K562 (cell line): ENCODE data around the gene ZNF485. TPM values are rescaled to one million over a fixed set of nuclear protein-coding genes. Genes with fewer than 3 reads are reported as not detected.

Source experiments
- BCL6 ChIP-seq: fragments of 250-450 bp; sonication (Bioruptor Pico); IDR thresholded peaks from 2 replicates; pipeline ENCODE4 v1.4.0; 2020
- BRCA1 ChIP-seq, 2 experiments: fragments of 450-650 bp in 1 of 2; sonication (generic) in 1 of 2; formaldehyde crosslinking in 1 of 2; IDR thresholded peaks; 2 replicates each; pipeline versions ENCODE4 v1.5.0 to v1.6.1; 2017 to 2020; ENCODE audit warnings: mild to moderate bottlenecking in 1 of 2, missing genetic modification reagents in 1 of 2
- CBFA2T2 ChIP-seq: fragments of 450-650 bp; conservative IDR thresholded peaks from 2 replicates; pipeline ENCODE4 v1.6.1; 2017; ENCODE audit warnings: mild to moderate bottlenecking
- CEBPB ChIP-seq: fragments of 450-650 bp; IDR thresholded peaks from 2 replicates; pipeline ENCODE4 v1.6.1; 2016; ENCODE audit warnings: missing genetic modification characterization, missing compliant biosample characterization
- CTBP1 ChIP-seq: fragments of 450-650 bp; IDR thresholded peaks from 2 replicates; pipeline ENCODE4 v1.6.1; 2016; ENCODE audit warnings: borderline replicate concordance
- HMGN3 ChIP-seq: IDR thresholded peaks from 2 replicates; pipeline ENCODE4 v1.6.1; 2011; ENCODE audit warnings: borderline replicate concordance, low read depth, mild to moderate bottlenecking, mixed read lengths, low read length; ENCODE audit not compliant: insufficient read length; ENCODE audit errors: extremely low read depth
- KDM1A ChIP-seq, 2 experiments: fragments of 450-650 bp; IDR thresholded peaks; 2 replicates each; pipeline ENCODE4 v1.6.1; 2016; ENCODE audit warnings: mild to moderate bottlenecking in 2 of 2
- KLF16 ChIP-seq: IDR thresholded peaks from 2 replicates; pipeline ENCODE4 v1.6.1; 2016; ENCODE audit warnings: antibody characterized with exemption
- MCM7 ChIP-seq, 2 experiments: fragments of 450-650 bp; IDR thresholded peaks; 2 replicates each; pipeline ENCODE4 v1.6.1; 2016 to 2018
- NR2C2 ChIP-seq, 2 experiments: fragments of 200-800 bp in 1 of 2; sonication (Bioruptor generic) in 1 of 2; sonication (generic) in 1 of 2; formaldehyde crosslinking in 1 of 2; IDR thresholded peaks; 2 replicates each; pipeline versions ENCODE4 v1.6.1 to v1.8.0; 2016 to 2022; ENCODE audit warnings: mild to moderate bottlenecking in 1 of 2, missing compliant biosample characterization in 1 of 2, missing genetic modification characterization in 1 of 2, missing genetic modification reagents in 1 of 2
- POLR2AphosphoS5 ChIP-seq: IDR thresholded peaks from 2 replicates; pipeline ENCODE4 v1.6.1; 2011; ENCODE audit warnings: mild to moderate bottlenecking, low read depth, low read length, moderate library complexity; ENCODE audit not compliant: control insufficient read depth, insufficient read depth
- RHOXF2B ChIP-seq: fragments of 250-450 bp; sonication (Bioruptor Pico); conservative IDR thresholded peaks from 2 replicates; pipeline ENCODE4 v1.5.1; 2021
- YBX1 ChIP-seq: fragments of 450-650 bp; IDR thresholded peaks from 2 replicates; pipeline ENCODE4 v1.7.1; 2016; ENCODE audit warnings: mild to moderate bottlenecking
- ZBTB1 ChIP-seq: sonication (generic); formaldehyde crosslinking; IDR thresholded peaks from 2 replicates; pipeline ENCODE4 v1.8.1; 2023; ENCODE audit warnings: missing genetic modification reagents, low read depth, mild to moderate bottlenecking, borderline replicate concordance
- ZC3H4 ChIP-seq: sonication (generic); formaldehyde crosslinking; IDR thresholded peaks from 2 replicates; pipeline ENCODE4 v1.9.0; 2021; ENCODE audit warnings: missing genetic modification reagents, borderline replicate concordance
- ZNF316 ChIP-seq: fragments of 450-650 bp; IDR thresholded peaks from 2 replicates; pipeline ENCODE4 v1.6.1; 2016
- ZNF780A ChIP-seq: fragments of 250-450 bp; sonication (Bioruptor Pico); IDR thresholded peaks from 2 replicates; pipeline ENCODE4 v1.5.0; 2021; ENCODE audit warnings: mild to moderate bottlenecking
- polyA plus RNA-seq, 8 experiments: library from polyadenylated mRNA; depleted of rRNA in 4 of 8; stranded (reverse) in 5 of 8; unstranded in 3 of 8; fragments of >200 nt; fragmentation: Nextera tagmentation in 2 of 8; fragmentation: Illumina TruSeq in 1 of 8; extraction: Ambion mirVana in 2 of 8; extraction: Trizol in 1 of 8; gene quantifications; 2 replicates each; pipeline versions ENCODE4 v1.2.1 to v1.2.3, GENCODE V29; 2011 to 2014; ENCODE audit warnings: inconsistent platforms in 1 of 8, missing spikeins in 1 of 8
- total RNA-seq, 7 experiments: library from RNA; depleted of rRNA in 6 of 7; stranded (reverse); fragments of >200 nt in 6 of 7; fragmentation: Illumina TruSeq in 2 of 7; extraction: Trizol in 2 of 7; gene quantifications; 2 replicates each; pipeline versions ENCODE4 v1.2.1 to v1.2.3, GENCODE V29; 2011 to 2021; ENCODE audit warnings: low replicate concordance in 1 of 7
- TF ChIP-seq, protein P1 (sequence below): sonication (generic); IDR thresholded peaks from 2 replicates; pipeline ENCODE4 v1.6.1; 2016
- TF ChIP-seq, protein P2 (sequence below), 3 experiments: IDR thresholded peaks in 2 of 3; conservative IDR thresholded peaks in 1 of 3; 2 replicates each; pipeline ENCODE4 v1.5.1; 2011 to 2012; ENCODE audit warnings: low read length in 3 of 3, mild to moderate bottlenecking in 3 of 3, control low read depth in 2 of 3, improper control_type of control experiment in 1 of 3, inconsistent platforms in 1 of 3, low read depth in 1 of 3, mixed read lengths in 1 of 3, moderate library complexity in 1 of 3; ENCODE audit not compliant: insufficient read depth in 2 of 3
- TF ChIP-seq, protein P3 (sequence below), 2 experiments: fragments of 150-350 bp in 1 of 2; IDR thresholded peaks; 2 replicates each; pipeline ENCODE4 v1.6.1; 2012 to 2016; ENCODE audit warnings: low read depth in 2 of 2, low read length in 2 of 2, mild to moderate bottlenecking in 1 of 2, moderate library complexity in 1 of 2
- TF ChIP-seq, protein P4 (sequence below), 2 experiments: fragments of 250-450 bp in 1 of 2; fragments of 450-650 bp in 1 of 2; sonication (Bioruptor Pico) in 1 of 2; IDR thresholded peaks; 2 replicates each; pipeline versions ENCODE4 v1.6.1 to v1.8.0; 2016 to 2021; ENCODE audit warnings: mild to moderate bottlenecking in 2 of 2, moderate library complexity in 2 of 2, missing compliant biosample characterization in 1 of 2, missing genetic modification characterization in 1 of 2

The ZNF485 gene
- total and polyA plus RNA-seq, 9 of the 15 experiments (the other 6 are each of a cell fraction or from before 2014, with no cell fraction given) = 8.0 to 18.7 (median 11.9) TPM

GRCh38 chr10:43606323-43607198 lies at the start of gene ZNF485 (continued):
- TF ChIP-seq, protein P1, sequence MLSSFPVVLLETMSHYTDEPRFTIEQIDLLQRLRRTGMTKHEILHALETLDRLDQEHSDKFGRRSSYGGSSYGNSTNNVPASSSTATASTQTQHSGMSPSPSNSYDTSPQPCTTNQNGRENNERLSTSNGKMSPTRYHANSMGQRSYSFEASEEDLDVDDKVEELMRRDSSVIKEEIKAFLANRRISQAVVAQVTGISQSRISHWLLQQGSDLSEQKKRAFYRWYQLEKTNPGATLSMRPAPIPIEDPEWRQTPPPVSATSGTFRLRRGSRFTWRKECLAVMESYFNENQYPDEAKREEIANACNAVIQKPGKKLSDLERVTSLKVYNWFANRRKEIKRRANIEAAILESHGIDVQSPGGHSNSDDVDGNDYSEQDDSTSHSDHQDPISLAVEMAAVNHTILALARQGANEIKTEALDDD = no peak
- TF ChIP-seq BRCA1 (IDR thresholded peaks at IDR 0.05) (no peak), BRCA1 (CRISPR knock-in tag; IDR thresholded peaks at IDR 0.05) (no peak), CTBP1 (no peak), KDM1A (IDR thresholded peaks at IDR 0.05) (no peak), HMGN3 (peak; percentile 61), KLF16 (no peak), RHOXF2B (CRISPR knock-in tag) (no peak), YBX1 (no peak), NR2C2 (CRISPR knock-in tag; IDR thresholded peaks at IDR 0.05) (peak; percentile 86), NR2C2 (tag; IDR thresholded peaks at IDR 0.05) (peak; percentile 93), CEBPB (no peak), POLR2AphosphoS5 (peak; percentile 79), ZC3H4 (CRISPR knock-in tag) (no peak), CBFA2T2 (no peak), ZNF780A (CRISPR knock-in tag) (no peak), ZNF316 (no peak), ZBTB1 (peak; percentile 44; the same call in 1 of the 2 replicates), BCL6 (no peak), MCM7 (IDR thresholded peaks at IDR 0.05) (no peak)
- TF ChIP-seq, protein P2, sequence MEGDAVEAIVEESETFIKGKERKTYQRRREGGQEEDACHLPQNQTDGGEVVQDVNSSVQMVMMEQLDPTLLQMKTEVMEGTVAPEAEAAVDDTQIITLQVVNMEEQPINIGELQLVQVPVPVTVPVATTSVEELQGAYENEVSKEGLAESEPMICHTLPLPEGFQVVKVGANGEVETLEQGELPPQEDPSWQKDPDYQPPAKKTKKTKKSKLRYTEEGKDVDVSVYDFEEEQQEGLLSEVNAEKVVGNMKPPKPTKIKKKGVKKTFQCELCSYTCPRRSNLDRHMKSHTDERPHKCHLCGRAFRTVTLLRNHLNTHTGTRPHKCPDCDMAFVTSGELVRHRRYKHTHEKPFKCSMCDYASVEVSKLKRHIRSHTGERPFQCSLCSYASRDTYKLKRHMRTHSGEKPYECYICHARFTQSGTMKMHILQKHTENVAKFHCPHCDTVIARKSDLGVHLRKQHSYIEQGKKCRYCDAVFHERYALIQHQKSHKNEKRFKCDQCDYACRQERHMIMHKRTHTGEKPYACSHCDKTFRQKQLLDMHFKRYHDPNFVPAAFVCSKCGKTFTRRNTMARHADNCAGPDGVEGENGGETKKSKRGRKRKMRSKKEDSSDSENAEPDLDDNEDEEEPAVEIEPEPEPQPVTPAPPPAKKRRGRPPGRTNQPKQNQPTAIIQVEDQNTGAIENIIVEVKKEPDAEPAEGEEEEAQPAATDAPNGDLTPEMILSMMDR (IDR thresholded peaks at IDR 0.05 in 2 of 3, conservative IDR thresholded peaks at IDR 0.05 in 1 of 3; ENCODE audit: insufficient read depth in 2 of 3, low read depth in 1 of 3, low read length in 3 of 3) = no peak
- TF ChIP-seq, protein P3, sequence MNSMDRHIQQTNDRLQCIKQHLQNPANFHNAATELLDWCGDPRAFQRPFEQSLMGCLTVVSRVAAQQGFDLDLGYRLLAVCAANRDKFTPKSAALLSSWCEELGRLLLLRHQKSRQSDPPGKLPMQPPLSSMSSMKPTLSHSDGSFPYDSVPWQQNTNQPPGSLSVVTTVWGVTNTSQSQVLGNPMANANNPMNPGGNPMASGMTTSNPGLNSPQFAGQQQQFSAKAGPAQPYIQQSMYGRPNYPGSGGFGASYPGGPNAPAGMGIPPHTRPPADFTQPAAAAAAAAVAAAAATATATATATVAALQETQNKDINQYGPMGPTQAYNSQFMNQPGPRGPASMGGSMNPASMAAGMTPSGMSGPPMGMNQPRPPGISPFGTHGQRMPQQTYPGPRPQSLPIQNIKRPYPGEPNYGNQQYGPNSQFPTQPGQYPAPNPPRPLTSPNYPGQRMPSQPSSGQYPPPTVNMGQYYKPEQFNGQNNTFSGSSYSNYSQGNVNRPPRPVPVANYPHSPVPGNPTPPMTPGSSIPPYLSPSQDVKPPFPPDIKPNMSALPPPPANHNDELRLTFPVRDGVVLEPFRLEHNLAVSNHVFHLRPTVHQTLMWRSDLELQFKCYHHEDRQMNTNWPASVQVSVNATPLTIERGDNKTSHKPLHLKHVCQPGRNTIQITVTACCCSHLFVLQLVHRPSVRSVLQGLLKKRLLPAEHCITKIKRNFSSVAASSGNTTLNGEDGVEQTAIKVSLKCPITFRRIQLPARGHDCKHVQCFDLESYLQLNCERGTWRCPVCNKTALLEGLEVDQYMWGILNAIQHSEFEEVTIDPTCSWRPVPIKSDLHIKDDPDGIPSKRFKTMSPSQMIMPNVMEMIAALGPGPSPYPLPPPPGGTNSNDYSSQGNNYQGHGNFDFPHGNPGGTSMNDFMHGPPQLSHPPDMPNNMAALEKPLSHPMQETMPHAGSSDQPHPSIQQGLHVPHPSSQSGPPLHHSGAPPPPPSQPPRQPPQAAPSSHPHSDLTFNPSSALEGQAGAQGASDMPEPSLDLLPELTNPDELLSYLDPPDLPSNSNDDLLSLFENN (IDR thresholded peaks at IDR 0.05; ENCODE audit: low read depth in 2 of 2, low read length in 2 of 2) = no peak
- TF ChIP-seq, protein P4, sequence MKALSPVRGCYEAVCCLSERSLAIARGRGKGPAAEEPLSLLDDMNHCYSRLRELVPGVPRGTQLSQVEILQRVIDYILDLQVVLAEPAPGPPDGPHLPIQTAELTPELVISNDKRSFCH (CRISPR knock-in tag; IDR thresholded peaks at IDR 0.05) = no peak
- TF ChIP-seq, protein P4 (tag; IDR thresholded peaks at IDR 0.05) = no peak
